Stimulated activated CD8-positive, alpha-beta memory T cell treated with anti-CD3 and anti-CD28 coated beads, Interleukin-15, amount 100 ng/mL, for 48 hours (primary cell): ENCODE results near the gene ARL4C.

Source experiments
- DNase-seq, 2 donors: peaks; one replicate each; pipeline ENCODE4 v3.0.0-alpha.2; 2020; ENCODE audit warnings: low read depth in 2 of 2

ARL4C gene

DNA sequence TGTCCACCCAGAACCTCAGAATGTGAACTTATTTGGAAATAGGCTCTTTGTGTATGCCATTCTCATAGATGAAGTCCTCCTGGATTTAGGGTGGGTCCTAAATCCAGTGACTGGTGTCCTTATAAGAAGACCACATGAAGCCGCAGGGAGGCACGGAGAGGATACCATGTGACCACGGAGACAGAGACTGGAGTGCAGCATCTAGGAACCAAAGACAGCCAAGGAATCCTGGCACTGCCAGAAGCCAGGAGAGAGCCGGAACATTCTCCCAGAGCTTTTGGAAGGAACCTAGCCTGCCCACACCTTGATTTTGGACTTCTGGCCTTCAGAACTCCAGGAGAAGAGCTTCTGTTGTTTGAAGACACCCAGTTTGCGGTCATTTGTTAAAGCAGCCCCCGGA, 49.7 kb downstream of the ARL4C start:
- no peak for DNase-seq

DNA sequence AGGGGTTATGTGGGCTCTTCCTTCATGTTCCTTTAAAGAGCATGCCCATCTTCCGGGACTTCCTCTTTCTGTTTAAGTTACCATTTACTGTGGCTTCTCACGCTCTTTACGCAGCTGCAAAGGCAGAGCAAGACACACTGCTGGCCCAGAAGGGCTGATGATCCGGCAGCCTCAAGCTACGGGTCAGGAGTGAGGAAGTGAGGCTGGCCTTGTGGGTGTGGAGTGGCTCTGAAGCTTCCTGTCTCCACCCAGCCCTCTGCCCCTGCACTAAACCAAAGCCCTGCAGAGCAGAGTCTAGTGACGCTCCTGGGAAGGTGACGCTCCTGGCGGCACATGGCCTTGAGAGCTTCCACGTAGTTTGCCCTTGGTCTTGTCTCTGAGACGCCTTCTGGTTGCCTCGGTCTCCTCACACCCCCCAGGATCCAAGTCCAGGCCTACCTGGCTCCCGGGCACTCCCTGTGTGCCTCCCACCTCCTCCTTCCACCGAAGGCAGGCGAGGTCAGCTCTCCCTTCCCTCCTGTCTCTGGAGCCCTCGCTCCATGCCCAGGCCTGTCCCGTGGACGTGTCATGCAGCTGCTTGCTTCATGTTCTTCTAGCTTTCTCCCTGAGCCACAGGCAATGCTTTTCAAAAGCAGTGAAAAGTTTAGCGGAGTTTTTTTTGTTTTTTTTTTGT, 50.3 kb downstream of the ARL4C start:
- DNase-seq = peak; percentile 70 to 73

DNA sequence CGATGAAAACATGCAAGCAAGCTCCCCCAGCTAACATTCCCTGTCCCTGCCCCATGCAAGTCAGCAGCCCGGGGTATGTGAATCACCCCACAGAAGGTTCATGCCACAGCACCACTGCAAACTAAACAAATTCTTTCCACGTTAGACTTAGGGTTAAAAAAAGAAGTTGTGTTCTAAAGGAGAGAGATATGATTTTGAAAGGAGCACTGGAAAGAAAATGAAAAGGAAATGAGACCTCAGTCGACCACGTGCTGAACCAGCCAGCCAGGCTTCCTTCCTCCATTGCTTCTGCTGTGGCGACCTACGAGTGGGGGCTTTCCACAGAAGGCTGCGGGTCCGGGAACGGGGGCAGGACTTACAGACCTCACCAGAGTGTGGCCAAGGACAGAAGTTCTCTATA, 52.0 kb downstream of the ARL4C start:
- peak in 1 of 2 donors; percentile 54 for DNase-seq

DNA sequence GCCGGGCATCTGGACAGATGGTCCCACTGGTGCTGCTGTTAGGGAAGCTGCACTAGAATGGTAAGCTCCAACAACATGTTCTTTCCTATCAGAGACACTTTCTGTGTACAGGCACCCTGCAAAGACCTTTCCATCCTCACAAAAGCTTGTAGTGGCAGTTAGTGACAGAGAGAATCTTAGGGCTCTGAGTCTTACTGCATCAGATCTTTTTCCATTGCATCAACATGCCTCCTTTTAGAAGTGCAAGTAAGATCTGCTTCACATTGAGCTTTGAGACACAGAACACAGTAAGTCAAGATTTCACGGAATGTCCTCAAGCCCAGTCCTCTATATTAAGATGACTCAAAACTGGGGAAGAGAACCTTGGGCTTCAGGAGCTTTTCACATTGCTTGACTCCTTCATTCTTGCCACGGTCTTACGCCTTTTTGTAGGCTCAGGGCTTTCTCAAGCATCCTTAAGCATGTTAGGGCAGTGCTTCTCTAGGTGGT, 52.6 kb downstream of the ARL4C start:
- no peak for DNase-seq
